H1 (cell line): ENCODE results near the gene ATP6V1B1. TPM values are rescaled to one million over a fixed set of nuclear protein-coding genes. Genes with fewer than 3 reads are reported as not detected.

Source experiments
- CTCF ChIA-PET: fragments of 300-600 bp; sonication (Branson Sonifier 250); formaldehyde crosslinking; loops from one replicate; lab custom pipeline; 2021; ENCODE audit not compliant: partially characterized antibody; lab: Charles Lee
- POLR2A ChIA-PET: fragments of 300-600 bp; sonication (Branson Sonifier 250); formaldehyde crosslinking; loops from one replicate; lab custom pipeline; 2021; ENCODE audit warnings: inconsistent platforms; ENCODE audit not compliant: partially characterized antibody; lab: Charles Lee
- DNase-seq, 2 experiments: peaks; one replicate each; pipeline versions ENCODE4 v3.0.0 to v3.0.0-alpha.2; 2010 to 2022; ENCODE audit warnings: low spot score in 2 of 2, low read depth in 1 of 2, mixed read lengths in 1 of 2
- FAIRE-seq: peaks from 2 replicates; lab custom pipeline; 2011; peaks lifted over from hg19 to GRCh38; lab: Jason Lieb, UNC
- H2AFZ ChIP-seq: 2 replicates; pipeline ENCODE4 v1.8.1; 2012; ENCODE audit warnings: low read length, inconsistent platforms
- H2AK5ac ChIP-seq: 2 replicates; pipeline ENCODE4 v1.6.1; 2013; ENCODE audit warnings: low read depth, low read length
- H2BK120ac ChIP-seq: replicated peaks from 2 replicates; pipeline ENCODE3; 2013; ENCODE audit warnings: low read depth, low read length, inconsistent platforms
- H2BK12ac ChIP-seq: 2 replicates; pipeline ENCODE4 v1.6.1; 2013; ENCODE audit warnings: low read depth, low read length
- H2BK15ac ChIP-seq: 2 replicates; pipeline ENCODE4 v1.6.1; 2013; ENCODE audit warnings: low read length
- H2BK20ac ChIP-seq: 2 replicates; pipeline ENCODE4 v1.6.1; 2013; ENCODE audit warnings: low read length
- H2BK5ac ChIP-seq: 2 replicates; pipeline ENCODE4 v1.6.1; 2013; ENCODE audit warnings: low read depth, low read length
- H3K14ac ChIP-seq: 2 replicates; pipeline ENCODE4 v1.6.1; 2013; ENCODE audit warnings: inconsistent platforms; ENCODE audit not compliant: insufficient read length
- H3K18ac ChIP-seq: 2 replicates; pipeline ENCODE4 v1.6.1; 2013; ENCODE audit warnings: low read length; ENCODE audit errors: extremely low read depth
- H3K23ac ChIP-seq: 2 replicates; pipeline ENCODE4 v1.6.1; 2013; ENCODE audit warnings: inconsistent platforms; ENCODE audit not compliant: insufficient read length
- H3K23me2 ChIP-seq: 2 replicates; pipeline ENCODE4 v1.6.1; 2013; ENCODE audit warnings: low read depth, low read length
- H3K27ac ChIP-seq: 2 replicates; pipeline ENCODE4 v1.6.1; 2011; ENCODE audit warnings: low read depth, low read length, inconsistent platforms
- H3K27me3 ChIP-seq, 4 experiments: replicated peaks in 1 of 4; 1 replicate in 1 of 4; 2 replicates in 3 of 4; pipeline versions ENCODE4 v1.6.1 to v1.8.1; 2011 to 2013; ENCODE audit warnings: low read length in 3 of 4, mild to moderate bottlenecking in 3 of 4, inconsistent platforms in 2 of 4, mixed read lengths in 2 of 4, moderate library complexity in 1 of 4; ENCODE audit not compliant: control insufficient read depth in 3 of 4, insufficient read depth in 3 of 4; ENCODE audit errors: extremely low read depth in 1 of 4
- H3K36me3 ChIP-seq, 4 experiments: 2 replicates each; pipeline versions ENCODE4 v1.6.1 to v1.8.1; 2011 to 2013; ENCODE audit warnings: mild to moderate bottlenecking in 4 of 4, low read length in 3 of 4, moderate library complexity in 2 of 4, control low read depth in 1 of 4, inconsistent platforms in 1 of 4; ENCODE audit not compliant: insufficient read depth in 4 of 4, control insufficient read depth in 2 of 4
- H3K4ac ChIP-seq: replicated peaks from 2 replicates; pipeline ENCODE3; 2013; ENCODE audit warnings: low read length, low read depth, mixed read lengths, inconsistent platforms; ENCODE audit not compliant: insufficient read length
- H3K4me1 ChIP-seq, 4 experiments: replicated peaks in 1 of 4; 1 replicate in 1 of 4; 2 replicates in 3 of 4; pipeline versions ENCODE4 v1.6.1 to v1.8.1; 2011 to 2013; ENCODE audit warnings: low read length in 3 of 4, inconsistent platforms in 2 of 4, mixed read lengths in 1 of 4; ENCODE audit not compliant: insufficient read depth in 4 of 4, control insufficient read depth in 3 of 4
- H3K4me2 ChIP-seq, 2 experiments: 2 replicates each; pipeline versions ENCODE4 v1.6.1 to v1.8.1; 2011 to 2013; ENCODE audit warnings: low read depth in 2 of 2, low read length in 2 of 2, control low read depth in 1 of 2, inconsistent platforms in 1 of 2, mild to moderate bottlenecking in 1 of 2; ENCODE audit not compliant: insufficient read depth in 1 of 2
- H3K4me3 ChIP-seq, 4 experiments: fragments of 200-600, 300-600 bp in 1 of 4; sonication (generic), shearing (Covaris generic), sonication (Bioruptor Twin) in 1 of 4; 2 replicates each; pipeline versions ENCODE4 v1.5.1 to v1.8.1; 2011 to 2016; ENCODE audit warnings: low read length in 4 of 4, low read depth in 3 of 4, control low read depth in 2 of 4, inconsistent platforms in 2 of 4, mild to moderate bottlenecking in 2 of 4, mixed read lengths in 1 of 4, moderate library complexity in 1 of 4; ENCODE audit not compliant: insufficient read depth in 2 of 4; ENCODE audit errors: extremely low read depth in 1 of 4
- H3K56ac ChIP-seq: replicated peaks from 2 replicates; pipeline ENCODE3; 2013; ENCODE audit warnings: low read depth, mild to moderate bottlenecking, mixed read lengths, low read length, inconsistent platforms; ENCODE audit not compliant: insufficient read length
- H3K79me1 ChIP-seq: 2 replicates; pipeline ENCODE4 v1.6.1; 2013; ENCODE audit warnings: low read depth, low read length, control low read depth
- H3K79me2 ChIP-seq, 2 experiments: 2 replicates each; pipeline versions ENCODE4 v1.6.1 to v1.8.1; 2012 to 2013; ENCODE audit warnings: low read length in 2 of 2, mild to moderate bottlenecking in 2 of 2, inconsistent platforms in 1 of 2; ENCODE audit not compliant: insufficient read depth in 2 of 2, control insufficient read depth in 1 of 2
- H3K9ac ChIP-seq, 4 experiments: replicated peaks in 1 of 4; 1 replicate in 1 of 4; 2 replicates in 3 of 4; pipeline versions ENCODE4 v1.6.1 to v1.8.1; 2011 to 2013; ENCODE audit warnings: low read depth in 3 of 4, low read length in 3 of 4, control low read depth in 2 of 4, mild to moderate bottlenecking in 2 of 4, moderate library complexity in 2 of 4, inconsistent platforms in 1 of 4; ENCODE audit errors: extremely low read depth in 1 of 4
- H3K9me3 ChIP-seq, 2 experiments: 2 replicates each; pipeline versions ENCODE4 v1.6.1 to v1.8.1; 2012 to 2013; ENCODE audit warnings: mild to moderate bottlenecking in 2 of 2, moderate library complexity in 2 of 2, control low read depth in 1 of 2, inconsistent platforms in 1 of 2, low read depth in 1 of 2, low read length in 1 of 2, mixed read lengths in 1 of 2; ENCODE audit not compliant: insufficient read depth in 2 of 2
- H4K20me1 ChIP-seq, 2 experiments: replicated peaks in 1 of 2; 2 replicates each; pipeline versions ENCODE3 to v1.8.1; 2011 to 2013; ENCODE audit warnings: inconsistent platforms in 2 of 2, low read length in 2 of 2, mild to moderate bottlenecking in 1 of 2; ENCODE audit not compliant: insufficient read depth in 2 of 2, control insufficient read depth in 1 of 2
- H4K5ac ChIP-seq: 2 replicates; pipeline ENCODE4 v1.6.1; 2013; ENCODE audit warnings: low read length, low read depth, mixed read lengths, inconsistent platforms; ENCODE audit not compliant: insufficient read length
- H4K8ac ChIP-seq: 2 replicates; pipeline ENCODE4 v1.8.0; 2013; ENCODE audit warnings: mild to moderate bottlenecking, moderate library complexity, low read length, inconsistent platforms; ENCODE audit not compliant: insufficient read depth; ENCODE audit errors: extremely low read depth
- H4K91ac ChIP-seq: replicated peaks from 2 replicates; pipeline ENCODE3; 2013; ENCODE audit warnings: low read length, mixed read lengths, inconsistent platforms; ENCODE audit not compliant: insufficient read length
- ATF3 ChIP-seq: IDR thresholded peaks from 2 replicates; pipeline ENCODE4 v1.6.1; 2011; ENCODE audit warnings: low read depth, mild to moderate bottlenecking, low read length; ENCODE audit not compliant: insufficient read depth
- BACH1 ChIP-seq: IDR thresholded peaks from 2 replicates; pipeline ENCODE4 v1.6.1; 2012; ENCODE audit warnings: low read length, improper control_type of control experiment
- BCL11A ChIP-seq, 2 experiments: IDR thresholded peaks; one replicate each; pipeline ENCODE4 v1.6.1; 2011; ENCODE audit warnings: low read depth in 2 of 2, low read length in 2 of 2, mild to moderate bottlenecking in 2 of 2
- CBX5 ChIP-seq: fragments of 300-800, 300-1000 bp; sonication (generic); IDR thresholded peaks from 2 replicates; pipeline ENCODE4 v1.7.1; 2016; ENCODE audit warnings: antibody characterized with exemption, low read length, low read depth
- CREB1 ChIP-seq: IDR thresholded peaks from 2 replicates; pipeline ENCODE4 v1.6.1; 2012; ENCODE audit warnings: inconsistent platforms
- E2F6 ChIP-seq: IDR thresholded peaks from 2 replicates; pipeline ENCODE4 v1.6.1; 2012; ENCODE audit warnings: inconsistent platforms
- JUN ChIP-seq: IDR thresholded peaks from 2 replicates; pipeline ENCODE4 v1.6.1; 2011; ENCODE audit warnings: low read depth, mild to moderate bottlenecking, improper control_type of control experiment, low read length
- KDM5A ChIP-seq: fragments of 200-600 bp; IDR thresholded peaks from 2 replicates; pipeline ENCODE4 v1.7.1; 2012; ENCODE audit warnings: mild to moderate bottlenecking, low read length, inconsistent platforms, mixed read lengths
- PHF8 ChIP-seq: fragments of 200-600 bp; sonication (generic); conservative IDR thresholded peaks from 2 replicates; pipeline ENCODE4 v1.7.1; 2012; ENCODE audit warnings: low read depth, mild to moderate bottlenecking, inconsistent platforms, low read length, moderate library complexity
- RFX5 ChIP-seq: IDR thresholded peaks from 2 replicates; pipeline ENCODE4 v1.6.1; 2011; ENCODE audit warnings: low read depth, low read length, improper control_type of control experiment, borderline replicate concordance
- RXRA ChIP-seq: IDR thresholded peaks from 2 replicates; pipeline ENCODE4 v1.6.1; 2011; ENCODE audit warnings: low read depth, mild to moderate bottlenecking, low read length, moderate library complexity; ENCODE audit not compliant: insufficient read depth
- SIX5 ChIP-seq: IDR thresholded peaks from 2 replicates; pipeline ENCODE4 v1.6.1; 2011; ENCODE audit warnings: mild to moderate bottlenecking, low read depth, low read length
- SP2 ChIP-seq: IDR thresholded peaks from 2 replicates; pipeline ENCODE4 v1.6.1; 2012; ENCODE audit warnings: mild to moderate bottlenecking, low read length, inconsistent platforms
- TCF12 ChIP-seq: IDR thresholded peaks from 2 replicates; pipeline ENCODE4 v1.6.1; 2011; ENCODE audit warnings: low read depth, mild to moderate bottlenecking, low read length
- WGBS, 2 experiments: shearing (Covaris generic) in 1 of 2; methylation state at CpG; one replicate each; pipeline versions ENCODE4 v1.1.6 to v1.1.7; 2013 to 2015; ENCODE audit warnings: low lambda C conversion rate in 2 of 2, mixed read lengths in 2 of 2, inconsistent platforms in 1 of 2, low coverage in 1 of 2, missing lambda C conversion rate in 1 of 2; ENCODE audit not compliant: insufficient replicate concordance in 2 of 2, insufficient coverage in 1 of 2, insufficient read length in 1 of 2; ENCODE audit errors: extremely low coverage in 1 of 2, missing lambda C conversion rate in 1 of 2; 5-methylcytosine and 5-hydroxymethylcytosine counted together
- polyA plus RNA-seq, 7 experiments: library from polyadenylated mRNA; depleted of rRNA in 3 of 7; stranded (reverse) in 5 of 7; unstranded in 2 of 7; fragments of >200 nt in 5 of 7; fragments of 200-250 nt in 2 of 7; gene quantifications; 1 replicate in 5 of 7; 2 replicates in 1 of 7; 4 replicates in 1 of 7; pipeline versions ENCODE4 v1.2.1 to v1.2.3, GENCODE V29; 2011 to 2013; ENCODE audit warnings: missing spikeins in 2 of 7, mixed read lengths in 2 of 7
- total RNA-seq: library from RNA; stranded (reverse); fragmentation: NEBNext Ultra II Directional; extraction: Animal tissue kit (Norgen Biotek cat#: 25700); gene quantifications from 2 replicates; pipeline ENCODE4 v1.2.1, GENCODE V29; 2021

The ATP6V1B1 gene
- total and polyA plus RNA-seq, 2 of the 8 experiments (the other 6 are each of a cell fraction or from before 2014, with no cell fraction given): not detected

- no peak for DNase-seq
- Histone ChIP-seq H3K18ac (no peak overlapping the region), H3K27me3 (peaks cover 0 to 17% (median 9%) of the 10 kb centered on the region in 4 experiments; a peak in 5 of 7 replicates), H4K91ac (no peak overlapping the region), H3K36me3 (no peaks in the 10 kb centered on the region; a peak in 1 of 8 replicates), H3K23me2 (peaks cover 5% of the 10 kb centered on the region; the same call in 1 of the 2 replicates), H4K5ac (no peak overlapping the region), H2BK5ac (no peak overlapping the region), H2AK5ac (no peak overlapping the region), H3K9ac (no peak overlapping the region), H3K4me3 (no peak overlapping the region), H3K79me2 (no peaks in the 10 kb centered on the region), H3K14ac (no peak overlapping the region), H2BK20ac (no peak overlapping the region), H3K23ac (no peak overlapping the region), H3K4ac (no peak overlapping the region), H4K20me1 (peaks cover 0 to 9% of the 10 kb centered on the region in 2 experiments), H2BK120ac (no peak overlapping the region), H4K8ac (no peak overlapping the region), H2AFZ (no peak overlapping the region), H3K27ac (no peak overlapping the region), H3K4me2 (no peak overlapping the region), H3K79me1 (no peaks in the 10 kb centered on the region), H2BK15ac (no peak overlapping the region), H3K4me1 (peaks cover 0 to 12% (median 4%) of the 10 kb centered on the region in 4 experiments; a peak in 4 of 7 replicates), H2BK12ac (no peak overlapping the region), H3K56ac (no peak overlapping the region), H3K9me3 (no peaks in the 10 kb centered on the region)
- FAIRE-seq: no peak
- WGBS, 2 experiments: 85% methylated on average over 3 of the region's 3 CpGs; no CpG with 5 or more reads in 1 of the 2 experiments
- POLR2A ChIA-PET: no interaction called here
- CTCF ChIA-PET: interaction anchor here (1.0 to 7.1 kb wide), 13 partner anchors 9 to 266 kb away, joined by 3 to 66 read pairs (median 8); partner anchors contain the start of genes NAGK and TEX261
- TF ChIP-seq KDM5A: no peak
- no peak for TF ChIP-seq E2F6
- no peak for TF ChIP-seq BACH1
- no peak for TF ChIP-seq CREB1
- TF ChIP-seq SP2: no peak
- TF ChIP-seq JUN: no peak
- no peak for TF ChIP-seq CBX5
- TF ChIP-seq RFX5: no peak
- TF ChIP-seq SIX5: no peak
- TF ChIP-seq PHF8: no peak
- no peak for TF ChIP-seq RXRA
- TF ChIP-seq ATF3: no peak
- TF ChIP-seq TCF12: no peak
- no peak for TF ChIP-seq BCL11A (IDR thresholded peaks at IDR 0.05; ENCODE audit: low read depth in 2 of 2, low read length in 2 of 2)
Measured at GRCh38 chr2:70982971-70983370, 47.3 kb downstream of the ATP6V1B1 start.
